Upper lobe of left lung (tissue), 6 donors: Measurements from ENCODE around the gene MAFF. TPM values are rescaled to one million over a fixed set of nuclear protein-coding genes. Genes with fewer than 3 reads are reported as not detected.

Source experiments
- ATAC-seq, 2 donors: fragments of 200-7000 bp; cut with Tn5 transposase; one replicate each; pipeline ENCODE4 v1.9.1; 2022; ENCODE audit warnings: mild to moderate bottlenecking in 2 of 2, moderate library complexity in 2 of 2; ENCODE audit not compliant: low FRiP score in 2 of 2
- DNase-seq, 2 donors: peaks; one replicate each; pipeline ENCODE4 v3.0.0-alpha.2; 2019 to 2020
- H3K27ac ChIP-seq, 4 donors: fragments of 200-600 bp; sonication (generic); one replicate each; pipeline ENCODE4 v1.5.1; 2016 to 2019
- H3K27me3 ChIP-seq, 4 donors: fragments of 200-600 bp; sonication (generic); one replicate each; pipeline ENCODE4 v1.5.1; 2017 to 2019
- H3K36me3 ChIP-seq, 4 donors: fragments of 200-600 bp; sonication (generic); one replicate each; pipeline ENCODE4 v1.5.1; 2016 to 2019
- H3K4me1 ChIP-seq, 4 donors: fragments of 200-600 bp; sonication (generic); one replicate each; pipeline ENCODE4 v1.5.1; 2018 to 2019
- H3K4me3 ChIP-seq, 4 donors: fragments of 200-600 bp; sonication (generic); one replicate each; pipeline ENCODE4 v1.5.1; 2017 to 2019; ENCODE audit warnings: mild to moderate bottlenecking in 2 of 4, moderate library complexity in 1 of 4
- H3K9me3 ChIP-seq, 4 donors: fragments of 200-600 bp; sonication (generic); one replicate each; pipeline ENCODE4 v1.5.1; 2018 to 2019
- EP300 ChIP-seq, 4 donors: sonication (generic); formaldehyde crosslinking; IDR thresholded peaks; one replicate each; pipeline ENCODE4 v1.5.1; 2017; ENCODE audit warnings: antibody characterized with exemption in 4 of 4, control low read depth in 2 of 4
- POLR2A ChIP-seq, 4 donors: fragments of 450-650 bp; IDR thresholded peaks; one replicate each; pipeline ENCODE4 v1.5.1; 2016 to 2017; ENCODE audit warnings: antibody characterized with exemption in 4 of 4, mild to moderate bottlenecking in 2 of 4
- POLR2AphosphoS5 ChIP-seq, 2 donors: sonication (generic); formaldehyde crosslinking; IDR thresholded peaks; one replicate each; pipeline ENCODE4 v1.5.1; 2017; ENCODE audit warnings: antibody characterized with exemption in 2 of 2
- WGBS, 2 donors: methylation state at CpG; one replicate each; pipeline ENCODE4 v1.1.5; 2017 to 2018; 5-methylcytosine and 5-hydroxymethylcytosine counted together
- small RNA-seq, 4 donors: library from RNA; depleted of rRNA; stranded (forward); fragments of <200 nt; gene quantifications; one replicate each; pipeline ENCODE3, GENCODE V24; 2016
- total RNA-seq, 6 donors: library from RNA; depleted of rRNA in 4 of 6; stranded (reverse); fragments of >200 nt in 4 of 6; gene quantifications; one replicate each; pipeline versions ENCODE4 v1.1.0 to v1.2.1, GENCODE V29; 2016 to 2021
- TF ChIP-seq, protein P1 (sequence below), 6 experiments: fragments of 450-650 bp in 4 of 6; fragments of 200-600 bp in 2 of 6; sonication (generic) in 2 of 6; IDR thresholded peaks; one replicate each; pipeline ENCODE4 v1.5.1; 2016 to 2019; ENCODE audit warnings: antibody characterized with exemption in 6 of 6
- donor health status: DM: no; HTN: no; CAD: no; lungs with moderate emphysema.
- donor health status: DM: no; HTN: yes; CAD: no; lungs with severe emphysema.

The MAFF gene
- total RNA-seq, 6 donors from 2014 or later: 25.1 to 75.7 (median 44.5) TPM

DNA sequence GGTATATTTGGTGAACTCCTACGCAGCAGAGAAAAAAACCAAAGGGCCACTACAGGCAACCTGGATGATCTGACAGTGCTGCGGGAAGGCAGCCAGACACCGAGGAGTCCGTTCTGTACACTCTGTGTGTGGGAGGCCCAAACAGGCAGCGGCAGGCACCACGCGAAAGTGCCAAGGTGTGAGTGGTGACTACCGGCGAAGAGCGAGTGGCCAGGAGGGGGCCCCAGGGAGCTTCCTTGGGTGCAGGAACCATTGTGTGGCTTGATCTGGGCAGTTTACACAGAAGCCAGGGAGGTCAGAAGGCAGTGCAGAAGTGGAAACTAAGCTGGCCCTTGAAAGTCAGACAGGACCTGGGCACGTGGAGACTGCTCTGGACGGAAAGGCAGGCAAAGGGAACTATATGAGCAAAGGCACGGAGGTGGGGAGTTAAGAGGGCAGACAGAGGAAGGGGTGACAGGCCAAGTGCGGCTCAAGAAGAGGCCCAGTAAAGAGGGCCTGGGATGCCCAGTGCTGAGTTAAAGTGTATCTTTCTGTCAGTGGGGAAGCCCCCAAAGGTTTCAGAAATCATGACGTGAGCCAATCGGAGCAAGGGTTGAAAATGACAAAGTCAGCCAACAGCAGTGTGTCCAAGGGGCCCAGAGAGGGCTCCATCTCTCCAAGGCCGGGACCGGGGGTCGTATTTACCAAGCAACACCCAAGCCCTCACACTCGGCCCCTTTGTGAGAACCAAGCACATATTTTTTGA, 60.4 kb downstream of the MAFF start:
- ATAC-seq (peak; percentile 53 to 75), DNase-seq (peak; percentile 78)
- Histone ChIP-seq H3K36me3 (peaks cover 0 to 18% (median 0%) of the 10 kb centered on the region in 4 donors), H3K4me3 (no peak overlapping the region), H3K4me1 (peaks cover 70 to 95% (median 76%) of the 10 kb centered on the region in 4 donors), H3K27me3 (no peaks in the 10 kb centered on the region), H3K27ac (peak overlapping the region; percentile 58 to 77 (median 74)), H3K9me3 (no peaks in the 10 kb centered on the region)
- WGBS, 2 donors: 67 to 75% methylated on average over 20 of the region's 20 CpGs
- TF ChIP-seq EP300 (IDR thresholded peaks at IDR 0.05): no peak
- peak in 1 of 2 donors; percentile 8 for TF ChIP-seq POLR2AphosphoS5 (IDR thresholded peaks at IDR 0.05)
- TF ChIP-seq, protein P1, sequence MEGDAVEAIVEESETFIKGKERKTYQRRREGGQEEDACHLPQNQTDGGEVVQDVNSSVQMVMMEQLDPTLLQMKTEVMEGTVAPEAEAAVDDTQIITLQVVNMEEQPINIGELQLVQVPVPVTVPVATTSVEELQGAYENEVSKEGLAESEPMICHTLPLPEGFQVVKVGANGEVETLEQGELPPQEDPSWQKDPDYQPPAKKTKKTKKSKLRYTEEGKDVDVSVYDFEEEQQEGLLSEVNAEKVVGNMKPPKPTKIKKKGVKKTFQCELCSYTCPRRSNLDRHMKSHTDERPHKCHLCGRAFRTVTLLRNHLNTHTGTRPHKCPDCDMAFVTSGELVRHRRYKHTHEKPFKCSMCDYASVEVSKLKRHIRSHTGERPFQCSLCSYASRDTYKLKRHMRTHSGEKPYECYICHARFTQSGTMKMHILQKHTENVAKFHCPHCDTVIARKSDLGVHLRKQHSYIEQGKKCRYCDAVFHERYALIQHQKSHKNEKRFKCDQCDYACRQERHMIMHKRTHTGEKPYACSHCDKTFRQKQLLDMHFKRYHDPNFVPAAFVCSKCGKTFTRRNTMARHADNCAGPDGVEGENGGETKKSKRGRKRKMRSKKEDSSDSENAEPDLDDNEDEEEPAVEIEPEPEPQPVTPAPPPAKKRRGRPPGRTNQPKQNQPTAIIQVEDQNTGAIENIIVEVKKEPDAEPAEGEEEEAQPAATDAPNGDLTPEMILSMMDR (IDR thresholded peaks at IDR 0.05): peak; percentile 28 to 73 (median 48)
- TF ChIP-seq POLR2A (IDR thresholded peaks at IDR 0.05): no peak

DNA sequence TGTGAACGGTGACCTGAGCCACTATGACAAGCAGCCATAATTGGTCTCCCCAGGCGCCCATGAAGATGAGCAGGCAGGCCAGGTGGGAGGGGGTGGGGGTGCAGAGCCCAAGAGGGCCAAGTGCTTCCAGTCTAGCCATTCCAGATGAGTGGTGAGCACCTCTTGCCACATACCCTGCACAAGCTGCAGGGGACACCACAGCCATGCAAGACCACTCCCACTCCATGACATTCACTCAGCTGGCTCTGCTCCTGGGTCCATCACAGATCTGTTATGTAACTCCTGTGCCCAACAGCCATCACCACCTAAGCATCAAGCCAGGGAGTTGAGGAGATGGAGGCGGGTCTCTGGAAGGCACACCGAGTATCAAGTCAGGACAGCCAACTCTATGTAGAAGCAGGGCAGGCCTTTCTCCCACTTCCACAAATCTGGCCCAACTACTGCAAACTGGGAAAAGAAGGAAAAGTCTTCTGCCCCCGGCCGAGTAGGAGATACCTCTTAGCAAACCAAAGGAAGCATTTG, 62.6 kb downstream of the MAFF start:
- ATAC-seq (no peak), DNase-seq (no peak)
- H3K27me3 ChIP-seq: no peaks in the 10 kb centered on the region
- no peaks in the 10 kb centered on the region for H3K9me3 ChIP-seq
- no peak overlapping the region for H3K4me3 ChIP-seq
- H3K4me1 ChIP-seq: peaks cover 67 to 95% (median 73%) of the 10 kb centered on the region in 4 donors
- peaks cover 0 to 19% (median 0%) of the 10 kb centered on the region in 4 donors for H3K36me3 ChIP-seq
- TF ChIP-seq POLR2AphosphoS5 (IDR thresholded peaks at IDR 0.05): no peak
- 80 to 85% methylated on average over 4 to 6 of the region's 6 CpGs for WGBS, 2 donors
- peak overlapping the region in 2 of 4 donors; percentile 31 to 96 for H3K27ac ChIP-seq

Small RNA genes lying within 50 kb of the gene (small RNA-seq; reads per million reads assigned to genes)
- 0 reads per million in 4 donors for gene RN7SL704P

Other genes with a start within 250 kb of the MAFF start
- 1 to 10 TPM in 3 of 6 donors, under 1 TPM in 2, not detected in 1; 0.46 to 7.2 (median 1.2) TPM for gene C22orf23, start 248.4 kb upstream of the MAFF start, total RNA-seq
- 100 to 1,000 TPM in 2 of 6 donors, 10 to 100 TPM in 4; 48.9 to 152 (median 71.7) TPM for gene POLR2F, start 248.3 kb upstream of the MAFF start, total RNA-seq
- under 1 TPM in 1 of 6 donors, not detected in 5; 0.15 TPM for gene SOX10, start 217.4 kb upstream of the MAFF start, total RNA-seq
- 100 to 1,000 TPM in 1 of 6 donors, 10 to 100 TPM in 5; 31.6 to 189 (median 50.3) TPM for gene PICK1, start 144.6 kb upstream of the MAFF start, total RNA-seq
- 1 to 10 TPM in 1 of 6 donors, under 1 TPM in 3, not detected in 2; 0.26 to 6.3 (median 0.73) TPM for gene SLC16A8, start 117.8 kb upstream of the MAFF start, total RNA-seq
- gene BAIAP2L2, start 91.3 kb upstream of the MAFF start, total RNA-seq: 1 to 10 TPM in 1 of 6 donors, under 1 TPM in 2, not detected in 3; 0.94 to 6.3 (median 0.98) TPM
- gene PLA2G6, start 20.2 kb upstream of the MAFF start, total RNA-seq: 100 to 1,000 TPM in 1 of 6 donors, 10 to 100 TPM in 5; 21.1 to 295 (median 47.5) TPM
- 100 to 1,000 TPM in 1 of 6 donors, 10 to 100 TPM in 5; 47.5 to 141 (median 72.1) TPM for gene TMEM184B, start 71.0 kb downstream of the MAFF start, total RNA-seq
- gene CSNK1E, start 115.4 kb downstream of the MAFF start, total RNA-seq: 100 to 1,000 TPM in 5 of 6 donors, 10 to 100 TPM in 1; 94.1 to 345 (median 123) TPM